Measurements from ENCODE around the gene KCNK13. TPM values are rescaled to one million over a fixed set of nuclear protein-coding genes. Genes with fewer than 3 reads are reported as not detected.

Gene KCNK13
- total RNA-seq, 2 experiments from 2014 or later = not detected

DNA sequence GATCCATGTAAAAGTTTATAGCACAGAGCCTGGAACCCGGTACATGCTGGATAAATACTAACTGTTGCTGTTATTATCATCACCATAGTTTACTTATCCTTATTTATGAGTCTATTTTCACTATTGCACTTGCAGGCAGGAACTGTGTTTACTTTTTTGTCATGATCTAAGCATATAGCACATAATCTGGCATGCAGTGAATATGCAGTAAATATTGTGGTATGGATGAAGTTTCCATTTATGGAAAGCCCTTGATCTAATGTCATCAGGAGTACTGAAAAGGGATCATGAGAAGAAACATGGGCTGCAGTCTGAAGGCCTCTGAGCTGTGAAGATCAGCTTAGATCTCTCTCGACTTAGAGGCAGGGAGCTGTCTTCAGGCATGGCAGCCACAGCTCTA, 91.6 kb downstream of the KCNK13 start:
- Mint-ChIP-seq H3K9me3 (peaks cover 6% of the 10 kb centered on the region), H3K27me3 (peaks cover 13% of the 10 kb centered on the region), H3K36me3 (no peaks in the 10 kb centered on the region), H3K4me3 (no peak overlapping the region), H3K4me1 (ENCODE audit: low read depth) (no peaks in the 10 kb centered on the region), H3K27ac (no peak overlapping the region)
- intact Hi-C loops (cut with micrococcal nuclease) = no loop called here
- ChIA-PET POLR2A (no interaction called here), CTCF (no interaction called here)
- DNase-seq = no peak

- peaks cover 10% of the 10 kb centered on the region for H3K27me3 Mint-ChIP-seq
- no peak overlapping the region for H3K4me3 Mint-ChIP-seq
- no peaks in the 10 kb centered on the region for H3K36me3 Mint-ChIP-seq
- H3K9me3 Mint-ChIP-seq = peaks cover 6% of the 10 kb centered on the region
- H3K27ac Mint-ChIP-seq = no peak overlapping the region
- POLR2A ChIA-PET = no interaction called here
- intact Hi-C loops (cut with micrococcal nuclease) = no loop called here
- DNase-seq = no peak
- no peaks in the 10 kb centered on the region for H3K4me1 Mint-ChIP-seq (ENCODE audit: low read depth)
- CTCF ChIA-PET = no interaction called here
Observed at GRCh38 chr14:90154110-90154509, 92.3 kb downstream of the KCNK13 start.

- Mint-ChIP-seq H3K27ac (no peak overlapping the region), H3K27me3 (peaks cover 10% of the 10 kb centered on the region), H3K9me3 (peaks cover 3% of the 10 kb centered on the region), H3K4me3 (no peak overlapping the region), H3K4me1 (ENCODE audit: low read depth) (no peaks in the 10 kb centered on the region), H3K36me3 (no peaks in the 10 kb centered on the region)
- CTCF ChIA-PET = no interaction called here
- DNase-seq = no peak
- POLR2A ChIA-PET = no interaction called here
- intact Hi-C loops (cut with micrococcal nuclease) = no loop called here
Observed at GRCh38 chr14:90159146-90159545, 97.4 kb downstream of the KCNK13 start.

DNA sequence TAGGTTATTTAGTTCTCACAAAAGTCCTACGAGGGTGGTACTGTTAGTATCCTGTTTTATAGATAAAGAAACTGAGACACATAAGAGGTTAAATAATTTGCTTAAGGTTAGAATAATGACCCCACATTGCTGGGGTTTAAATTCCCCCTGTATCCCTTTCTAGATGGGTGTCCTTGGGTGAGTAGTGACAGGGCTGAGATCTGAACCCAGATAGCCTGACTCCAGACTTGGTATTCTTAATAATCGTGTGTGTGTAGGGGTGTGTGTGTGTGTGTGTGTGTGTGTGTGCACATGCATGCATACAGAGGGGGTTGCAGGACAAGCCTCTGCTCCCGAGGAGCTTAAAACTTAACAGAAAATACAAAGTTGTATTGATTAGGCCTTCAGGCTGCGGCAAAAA, 97.9 kb downstream of the KCNK13 start:
- peaks cover 10% of the 10 kb centered on the region for H3K27me3 Mint-ChIP-seq
- CTCF ChIA-PET = no interaction called here
- no peaks in the 10 kb centered on the region for H3K36me3 Mint-ChIP-seq
- DNase-seq = no peak
- intact Hi-C loops (cut with micrococcal nuclease) = no loop called here
- POLR2A ChIA-PET = no interaction called here
- H3K9me3 Mint-ChIP-seq = no peaks in the 10 kb centered on the region
- no peaks in the 10 kb centered on the region for H3K4me1 Mint-ChIP-seq (ENCODE audit: low read depth)
- H3K4me3 Mint-ChIP-seq = no peak overlapping the region
- H3K27ac Mint-ChIP-seq = no peak overlapping the region

DNA sequence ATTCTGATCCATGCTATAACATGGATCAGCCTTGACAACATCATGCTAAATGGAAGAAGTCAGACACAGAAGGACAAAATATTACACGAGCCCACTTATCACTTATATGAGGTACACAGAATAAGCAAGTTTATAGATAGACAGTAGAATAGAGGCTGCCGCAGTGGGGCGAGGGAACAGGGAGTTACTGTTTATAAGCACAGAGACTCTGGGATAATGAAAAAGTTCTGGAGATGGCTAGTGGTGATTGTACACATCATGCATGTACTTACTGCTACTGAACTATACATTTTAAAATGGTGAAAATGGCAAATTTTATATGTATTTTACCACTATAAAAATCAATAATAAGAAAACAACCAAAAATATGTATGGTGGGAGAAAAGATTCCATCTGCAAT, 99.3 kb downstream of the KCNK13 start:
- Mint-ChIP-seq H3K36me3 (no peaks in the 10 kb centered on the region), H3K9me3 (peaks cover 2% of the 10 kb centered on the region), H3K4me3 (no peak overlapping the region), H3K27me3 (peaks cover 7% of the 10 kb centered on the region), H3K4me1 (ENCODE audit: low read depth) (no peaks in the 10 kb centered on the region), H3K27ac (no peak overlapping the region)
- ChIA-PET POLR2A (no interaction called here), CTCF (no interaction called here)
- no peak for DNase-seq
- intact Hi-C loops (cut with micrococcal nuclease) = no loop called here

- peaks cover 2% of the 10 kb centered on the region for H3K9me3 Mint-ChIP-seq
- no peak overlapping the region for H3K4me3 Mint-ChIP-seq
- no peaks in the 10 kb centered on the region for H3K4me1 Mint-ChIP-seq (ENCODE audit: low read depth)
- ChIA-PET POLR2A (no interaction called here), CTCF (interaction anchor here (1.0 kb wide), 1 partner anchor 1129 kb away, joined by 3 read pairs; no protein-coding TSS in a partner anchor)
- no peak overlapping the region for H3K27ac Mint-ChIP-seq
- H3K36me3 Mint-ChIP-seq = no peaks in the 10 kb centered on the region
- intact Hi-C loops (cut with micrococcal nuclease) = no loop called here
- no peak for DNase-seq
- peaks cover 19% of the 10 kb centered on the region for H3K27me3 Mint-ChIP-seq
Observed at GRCh38 chr14:90168425-90169105, 106.8 kb downstream of the KCNK13 start.

DNA sequence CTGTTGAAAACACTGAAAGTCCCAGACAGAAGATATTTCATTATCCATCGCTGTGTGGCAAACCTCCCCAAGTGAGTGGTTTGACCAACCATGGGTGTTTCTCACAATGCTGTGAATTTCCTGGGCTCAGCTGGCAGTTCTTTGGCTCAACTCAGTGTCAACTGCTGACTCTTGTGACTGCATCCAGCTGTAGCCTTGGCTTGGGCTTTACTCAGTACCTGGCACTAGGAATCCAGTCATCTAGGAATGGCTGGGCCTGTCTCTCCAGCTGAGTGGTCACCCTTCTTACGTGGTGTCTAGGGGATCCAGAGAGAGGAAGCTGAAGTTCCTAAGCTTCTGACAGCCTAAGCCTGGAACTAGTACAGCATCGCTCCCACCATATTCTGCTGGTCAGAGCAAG, 113.8 kb downstream of the KCNK13 start:
- POLR2A ChIA-PET = no interaction called here
- Mint-ChIP-seq H3K27me3 (peaks cover 6% of the 10 kb centered on the region), H3K27ac (no peak overlapping the region), H3K36me3 (no peaks in the 10 kb centered on the region), H3K9me3 (no peaks in the 10 kb centered on the region), H3K4me1 (ENCODE audit: low read depth) (no peaks in the 10 kb centered on the region), H3K4me3 (no peak overlapping the region)
- no peak for DNase-seq
- CTCF ChIA-PET = no interaction called here
- intact Hi-C loops (cut with micrococcal nuclease) = no loop called here

- H3K27ac Mint-ChIP-seq = no peak overlapping the region
- no peaks in the 10 kb centered on the region for H3K36me3 Mint-ChIP-seq
- H3K27me3 Mint-ChIP-seq = no peaks in the 10 kb centered on the region
- POLR2A ChIA-PET = no interaction called here
- CTCF ChIA-PET = no interaction called here
- no peaks in the 10 kb centered on the region for H3K9me3 Mint-ChIP-seq
- intact Hi-C loops (cut with micrococcal nuclease) = no loop called here
- no peaks in the 10 kb centered on the region for H3K4me1 Mint-ChIP-seq (ENCODE audit: low read depth)
- DNase-seq = no peak
- H3K4me3 Mint-ChIP-seq = no peak overlapping the region
Observed at GRCh38 chr14:90177539-90178189, 115.9 kb downstream of the KCNK13 start.

DNA sequence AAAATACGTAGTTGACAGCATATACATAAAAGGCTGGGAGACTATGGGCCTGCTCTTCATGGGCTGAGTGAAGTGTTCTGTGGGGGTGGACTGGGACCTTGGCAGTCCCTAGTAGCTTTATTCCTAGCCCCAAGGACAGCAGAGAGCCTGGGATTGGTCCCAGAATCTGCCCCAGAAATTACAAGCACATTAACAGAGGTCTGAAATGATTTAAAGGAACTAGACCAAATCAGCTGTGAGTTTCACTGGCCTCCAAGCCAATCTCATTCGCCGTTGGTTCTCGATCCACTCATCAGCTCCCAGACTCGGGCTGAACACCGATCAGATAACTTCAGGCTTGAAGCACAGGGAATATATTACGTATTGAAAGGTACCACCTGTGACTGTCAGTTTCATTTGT, 117.6 kb downstream of the KCNK13 start:
- CTCF ChIA-PET = interaction anchor here (1.1 kb wide), 1 partner anchor 56 kb away, joined by 3 read pairs; no protein-coding TSS in a partner anchor

DNA sequence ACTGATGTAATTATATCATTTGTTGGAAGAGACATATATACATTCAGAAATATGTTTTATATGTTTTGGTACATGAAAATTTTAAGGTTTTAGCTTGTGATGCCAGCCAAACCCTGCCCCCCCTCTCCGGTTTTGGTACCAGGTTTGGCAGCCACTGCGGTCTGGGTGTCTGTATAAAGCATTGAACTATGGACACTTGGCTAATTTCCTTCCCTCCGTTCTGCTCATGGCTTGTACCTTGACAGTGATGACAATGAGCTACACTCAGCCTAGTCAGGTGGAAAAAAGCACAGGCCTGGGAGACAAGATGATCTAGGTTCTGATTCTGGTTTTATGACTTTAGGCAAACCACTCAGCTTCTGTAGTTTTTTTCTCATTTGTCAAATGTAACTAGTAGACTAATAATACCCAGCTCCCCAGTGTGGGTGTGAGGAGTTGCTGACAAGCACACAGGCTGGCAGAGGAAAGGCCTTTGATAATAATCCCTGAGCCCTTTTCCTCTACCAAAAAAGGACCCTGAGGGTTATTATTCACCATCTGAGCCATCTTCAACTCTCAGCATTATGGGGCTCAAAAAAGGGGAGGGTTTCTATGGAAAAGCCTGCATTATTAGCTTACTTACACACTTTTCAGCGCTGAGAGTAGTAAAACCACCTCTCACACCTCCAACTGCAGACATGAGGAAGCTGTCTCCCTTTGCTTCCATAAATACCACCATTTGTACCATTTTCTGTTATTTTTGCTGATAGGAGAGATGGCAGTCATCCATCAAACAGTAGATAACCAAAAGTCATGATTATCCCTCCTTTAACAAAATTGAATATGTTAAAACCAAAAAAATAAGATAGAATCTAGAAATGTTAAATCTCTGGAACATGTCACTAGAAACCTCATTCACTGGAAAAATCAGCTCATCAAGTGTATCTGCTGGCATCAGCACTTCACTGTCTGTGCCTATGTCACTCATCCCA, 118.3 kb downstream of the KCNK13 start:
- intact Hi-C loops (cut with micrococcal nuclease) = no loop called here
- H3K4me1 Mint-ChIP-seq (ENCODE audit: low read depth) = no peaks in the 10 kb centered on the region
- H3K4me3 Mint-ChIP-seq = no peak overlapping the region
- H3K27me3 Mint-ChIP-seq = peaks cover 6% of the 10 kb centered on the region
- CTCF ChIA-PET = interaction anchor here (1.1 kb wide), 1 partner anchor 56 kb away, joined by 3 read pairs; no protein-coding TSS in a partner anchor
- POLR2A ChIA-PET = no interaction called here
- H3K36me3 Mint-ChIP-seq = no peaks in the 10 kb centered on the region
- no peak overlapping the region for H3K27ac Mint-ChIP-seq
- DNase-seq = no peak
- H3K9me3 Mint-ChIP-seq = no peaks in the 10 kb centered on the region

More for the DNA sequence above, 117.6 kb downstream of the KCNK13 start:
- POLR2A ChIA-PET = no interaction called here
- no peaks in the 10 kb centered on the region for H3K4me1 Mint-ChIP-seq (ENCODE audit: low read depth)
- H3K27ac Mint-ChIP-seq = no peak overlapping the region
- H3K36me3 Mint-ChIP-seq = no peaks in the 10 kb centered on the region
- peaks cover 2% of the 10 kb centered on the region for H3K27me3 Mint-ChIP-seq
- no peak overlapping the region for H3K4me3 Mint-ChIP-seq
- no peak for DNase-seq
- H3K9me3 Mint-ChIP-seq = no peaks in the 10 kb centered on the region
- intact Hi-C loops (cut with micrococcal nuclease) = no loop called here

- Mint-ChIP-seq H3K27me3 (peaks cover 6% of the 10 kb centered on the region), H3K9me3 (no peaks in the 10 kb centered on the region), H3K36me3 (no peaks in the 10 kb centered on the region), H3K4me3 (no peak overlapping the region), H3K27ac (no peak overlapping the region), H3K4me1 (ENCODE audit: low read depth) (no peaks in the 10 kb centered on the region)
- ChIA-PET CTCF (no interaction called here), POLR2A (no interaction called here)
- DNase-seq = no peak
- intact Hi-C loops (cut with micrococcal nuclease) = no loop called here
Observed at GRCh38 chr14:90184094-90184493, 122.3 kb downstream of the KCNK13 start.

- Mint-ChIP-seq H3K4me1 (ENCODE audit: low read depth) (no peaks in the 10 kb centered on the region), H3K27me3 (peaks cover 6% of the 10 kb centered on the region), H3K36me3 (no peaks in the 10 kb centered on the region), H3K27ac (no peak overlapping the region), H3K4me3 (no peak overlapping the region), H3K9me3 (no peaks in the 10 kb centered on the region)
- ChIA-PET CTCF (interaction anchor here (0.8 kb wide), 1 partner anchor 50 kb away, joined by 4 read pairs; no protein-coding TSS in a partner anchor), POLR2A (no interaction called here)
- DNase-seq = no peak
- intact Hi-C loops (cut with micrococcal nuclease) = no loop called here
Observed at GRCh38 chr14:90184571-90185266, 122.9 kb downstream of the KCNK13 start.
